RWPE1 (cell line): Measurements from ENCODE around the gene GHSR.

ENCODE experiments used
- CTCF ChIA-PET: fragments of 350-600 bp; sonication (Branson Sonifier 250); formaldehyde crosslinking; extraction: SDS; loops from one replicate; lab custom pipeline; 2021; lab: Yijun Ruan, JAX
- POLR2A ChIA-PET: fragments of 400-600 bp; formaldehyde crosslinking; extraction: SDS; loops from one replicate; lab custom pipeline; 2020; ENCODE audit warnings: antibody characterized with exemption; ENCODE audit not compliant: low non-redundant PET; lab: Yijun Ruan, JAX
- DNase-seq: peaks from one replicate; pipeline ENCODE4 v3.0.0; 2012; ENCODE audit warnings: low spot score
- H3K27ac ChIP-seq: fragments of 450-650 bp; 2 replicates; pipeline ENCODE4 v1.5.1; 2017
- TF ChIP-seq, protein P1 (sequence below): fragments of 450-650 bp; conservative IDR thresholded peaks from 2 replicates; pipeline ENCODE4 v1.5.1; 2017; ENCODE audit warnings: low read depth, mild to moderate bottlenecking

The GHSR gene

GRCh38 chr3:172398484-172398883 lies 49.8 kb downstream of the GHSR start:
- H3K27ac ChIP-seq: no peak overlapping the region
- TF ChIP-seq, protein P1, sequence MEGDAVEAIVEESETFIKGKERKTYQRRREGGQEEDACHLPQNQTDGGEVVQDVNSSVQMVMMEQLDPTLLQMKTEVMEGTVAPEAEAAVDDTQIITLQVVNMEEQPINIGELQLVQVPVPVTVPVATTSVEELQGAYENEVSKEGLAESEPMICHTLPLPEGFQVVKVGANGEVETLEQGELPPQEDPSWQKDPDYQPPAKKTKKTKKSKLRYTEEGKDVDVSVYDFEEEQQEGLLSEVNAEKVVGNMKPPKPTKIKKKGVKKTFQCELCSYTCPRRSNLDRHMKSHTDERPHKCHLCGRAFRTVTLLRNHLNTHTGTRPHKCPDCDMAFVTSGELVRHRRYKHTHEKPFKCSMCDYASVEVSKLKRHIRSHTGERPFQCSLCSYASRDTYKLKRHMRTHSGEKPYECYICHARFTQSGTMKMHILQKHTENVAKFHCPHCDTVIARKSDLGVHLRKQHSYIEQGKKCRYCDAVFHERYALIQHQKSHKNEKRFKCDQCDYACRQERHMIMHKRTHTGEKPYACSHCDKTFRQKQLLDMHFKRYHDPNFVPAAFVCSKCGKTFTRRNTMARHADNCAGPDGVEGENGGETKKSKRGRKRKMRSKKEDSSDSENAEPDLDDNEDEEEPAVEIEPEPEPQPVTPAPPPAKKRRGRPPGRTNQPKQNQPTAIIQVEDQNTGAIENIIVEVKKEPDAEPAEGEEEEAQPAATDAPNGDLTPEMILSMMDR: no peak
- ChIA-PET CTCF (interaction anchor here (0.6 kb wide), 1 partner anchor 30 kb away, joined by 3 read pairs; no protein-coding TSS in a partner anchor), POLR2A (no interaction called here)
- no peak for DNase-seq

- H3K27ac ChIP-seq: no peak overlapping the region
- DNase-seq: peak; percentile 7
- TF ChIP-seq, protein P1: no peak
- CTCF ChIA-PET: interaction anchor here (0.6 to 0.7 kb wide), 2 partner anchors 31 to 437 kb away, joined by 3 to 6 read pairs; no protein-coding TSS in a partner anchor
- POLR2A ChIA-PET: no interaction called here
These were observed 50.4 kb downstream of the GHSR start for GRCh38 chr3:172397716-172398405.

DNA sequence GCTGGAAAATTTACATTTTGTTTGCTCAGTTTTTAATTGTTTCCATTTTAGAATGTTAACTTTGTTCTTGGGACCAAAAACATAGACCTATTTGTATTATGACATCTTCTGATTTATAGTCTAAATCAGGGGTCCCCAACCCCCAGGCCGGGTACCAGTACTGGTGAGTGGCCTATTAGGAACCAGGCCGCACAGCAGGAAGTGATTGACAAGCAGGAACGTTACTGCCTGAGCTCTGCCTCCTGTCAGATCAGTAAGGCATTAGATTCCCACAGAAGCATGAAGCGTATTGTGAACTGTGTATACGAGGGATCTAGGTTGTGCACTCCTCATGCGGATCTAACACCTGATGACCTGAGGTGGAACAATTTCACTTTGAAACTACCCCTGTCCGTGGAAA lies 51.9 kb downstream of the GHSR start:
- DNase-seq: no peak
- TF ChIP-seq, protein P1: no peak
- no peak overlapping the region for H3K27ac ChIP-seq
- ChIA-PET POLR2A (no interaction called here), CTCF (no interaction called here)

DNA sequence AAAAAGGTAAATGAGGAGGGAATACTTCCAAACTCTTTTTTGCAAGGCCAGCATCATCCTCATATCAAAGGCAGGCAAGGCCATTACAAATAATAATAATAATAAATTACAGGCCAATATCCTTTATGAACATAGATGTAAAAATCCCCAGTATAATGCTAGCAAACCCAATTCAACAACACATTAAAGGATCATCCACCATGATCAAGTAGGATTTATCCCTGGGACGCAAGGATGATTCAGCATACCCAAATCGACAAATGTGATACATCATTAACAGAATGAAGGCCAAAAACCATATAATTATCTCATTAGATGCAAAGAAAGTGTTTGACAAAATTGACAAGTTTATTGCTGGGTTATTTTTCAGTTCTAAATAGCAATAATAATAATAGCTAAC lies 53.6 kb downstream of the GHSR start:
- ChIA-PET POLR2A (no interaction called here), CTCF (no interaction called here)
- DNase-seq: no peak
- TF ChIP-seq, protein P1: no peak
- H3K27ac ChIP-seq: no peak overlapping the region
